Measurements from ENCODE around the gene ZBTB20.
"Not testable (repeated sequence)": the region's sequence is repeated elsewhere in the genome, so short reads cannot be mapped to it uniquely, and the experiment has no call there.

Gene ZBTB20

DNA sequence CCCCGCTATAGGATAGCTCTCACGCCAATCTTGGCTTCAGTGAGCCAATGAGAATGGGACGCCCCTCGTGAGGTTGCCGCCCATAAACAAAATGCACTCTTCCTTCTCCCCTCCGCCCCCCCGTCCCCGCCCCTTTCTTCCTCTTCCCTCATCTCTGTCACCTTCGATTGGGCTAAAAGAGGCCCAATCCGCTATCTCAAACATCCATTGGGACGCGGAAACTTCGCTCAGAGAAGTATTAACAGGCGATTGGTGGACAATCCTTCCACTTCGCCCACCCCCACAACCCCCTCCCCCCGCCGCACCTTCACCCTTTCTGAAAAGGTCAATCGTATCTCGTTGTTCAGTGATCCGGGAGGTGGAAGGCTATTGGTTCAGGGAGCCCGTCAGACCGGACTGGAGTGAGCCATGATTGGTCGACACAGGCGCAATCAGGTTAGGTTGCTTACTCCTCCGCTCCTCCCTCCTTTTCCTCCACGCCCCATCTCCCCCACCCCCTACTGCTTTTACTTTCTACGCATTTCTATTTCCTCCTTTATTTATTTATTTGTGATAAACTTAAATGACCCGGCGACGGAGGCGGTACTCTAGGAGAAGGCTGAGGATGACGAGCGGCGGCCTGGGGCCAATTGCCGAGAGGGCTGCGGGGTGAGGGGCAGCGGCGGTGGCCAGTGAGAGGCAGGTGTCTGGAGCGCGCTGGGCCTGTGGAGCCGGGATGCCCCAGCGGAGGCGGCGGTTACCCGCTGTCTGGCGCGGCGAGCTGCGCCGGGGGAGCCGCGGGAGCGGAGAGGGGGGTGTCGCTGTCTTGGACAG lies 447 bp upstream of the ZBTB20 start:
- DNase-seq, result peak; percentile 99

DNA sequence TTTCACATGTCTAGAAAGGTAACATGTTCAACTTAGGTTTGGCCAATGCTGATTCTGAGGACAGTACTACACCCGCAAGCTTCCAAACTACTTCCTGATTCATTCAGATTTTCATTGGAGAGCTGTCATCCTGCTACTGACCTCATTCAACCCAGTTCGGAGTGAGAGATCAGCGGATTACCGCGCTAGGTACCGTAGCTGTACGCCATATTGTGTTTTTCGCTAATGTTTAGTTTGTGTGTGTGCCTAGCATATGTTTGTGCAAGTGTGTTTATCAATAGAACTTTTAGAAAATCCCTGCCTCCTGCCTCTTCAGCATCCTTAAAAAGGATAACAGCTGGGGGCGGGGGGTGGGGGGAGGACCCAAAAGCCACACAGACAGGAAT lies 1.1 kb downstream of the ZBTB20 start:
- peak; percentile 49 for DNase-seq

DNA sequence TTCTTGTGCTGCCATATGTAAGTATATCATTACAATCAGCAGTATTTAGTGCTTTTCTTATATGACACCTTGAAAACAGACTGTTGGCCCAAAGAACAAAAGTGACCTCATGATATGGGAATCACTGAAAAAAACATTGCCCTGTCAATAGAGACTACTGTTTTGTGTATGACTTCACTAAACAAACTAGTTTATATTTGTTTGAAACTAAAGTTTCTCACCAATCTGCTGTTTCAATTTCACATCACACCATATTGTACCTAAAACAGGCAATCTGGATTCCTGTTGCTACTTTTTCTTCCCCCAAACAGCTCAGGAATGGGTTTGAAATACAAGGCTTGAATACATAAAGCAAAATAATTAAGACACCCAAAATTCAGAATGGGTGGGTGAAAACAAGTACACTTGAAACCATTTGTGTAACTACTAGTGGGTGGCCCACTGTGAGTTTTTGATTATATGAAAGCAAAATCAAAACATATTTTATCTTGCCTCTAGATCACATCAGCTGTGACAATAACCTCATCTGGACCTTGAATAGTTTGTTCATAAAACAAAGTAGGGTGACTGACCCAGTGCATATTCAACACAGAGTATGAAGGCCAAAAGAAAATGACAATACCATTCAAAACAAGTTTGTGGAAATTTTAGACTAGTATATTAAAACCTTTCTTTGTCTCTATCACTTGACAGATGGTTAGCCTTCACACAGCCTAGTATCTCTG lies 5.9 kb downstream of the ZBTB20 start:
- no peak for DNase-seq

DNA sequence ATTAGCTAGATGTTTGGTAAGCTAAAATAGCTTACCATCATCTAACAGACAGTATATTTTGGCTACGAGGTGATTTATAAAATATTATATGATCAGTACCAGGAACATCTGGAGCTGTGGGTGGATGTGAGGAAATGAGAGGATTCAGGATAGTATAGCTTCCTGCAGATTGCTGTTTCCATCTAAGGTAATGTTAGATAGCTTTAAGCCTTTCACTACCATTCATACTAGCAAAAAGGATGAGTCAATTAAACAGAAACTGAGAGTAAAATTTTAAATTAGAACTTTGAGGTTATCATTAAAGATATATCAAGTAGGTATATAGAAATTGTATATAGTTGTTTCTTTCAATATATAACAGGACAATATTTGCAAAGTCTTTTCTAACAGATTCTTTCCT lies 8.0 kb downstream of the ZBTB20 start:
- no peak for DNase-seq

DNA sequence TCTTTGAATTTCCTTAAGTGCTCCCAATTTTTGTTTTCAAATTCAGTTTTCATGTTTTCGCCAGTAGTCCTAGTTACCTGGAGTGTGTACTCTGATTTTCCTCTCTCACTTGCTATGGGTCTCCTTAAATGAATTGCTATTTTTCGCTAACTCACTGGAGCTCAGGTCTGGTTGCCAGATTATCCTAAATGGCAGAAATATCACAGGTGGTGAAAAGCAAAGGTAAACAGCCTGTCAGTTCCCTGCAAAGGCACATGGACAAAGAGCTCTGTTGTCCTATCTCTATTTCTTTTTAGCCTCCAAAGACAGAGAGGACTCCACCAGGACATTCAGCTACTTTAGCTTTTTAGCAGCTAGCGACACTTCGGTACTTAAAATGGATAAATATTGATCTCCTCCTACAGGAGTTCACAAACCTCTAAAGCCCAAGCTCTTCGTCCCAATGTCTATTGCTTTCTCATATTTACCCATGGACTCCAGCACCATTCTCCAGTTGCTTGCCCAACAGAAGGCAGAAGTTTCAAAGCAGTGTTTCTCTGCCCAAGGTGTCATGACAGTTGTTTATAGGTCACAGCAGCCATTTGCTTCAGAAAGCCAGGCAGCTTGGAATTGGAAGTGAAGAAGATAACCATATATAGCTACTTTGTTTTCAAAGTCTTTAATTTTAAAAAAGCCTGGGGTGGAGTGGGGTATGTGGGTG lies 12.3 kb downstream of the ZBTB20 start:
- DNase-seq, result no peak

DNA sequence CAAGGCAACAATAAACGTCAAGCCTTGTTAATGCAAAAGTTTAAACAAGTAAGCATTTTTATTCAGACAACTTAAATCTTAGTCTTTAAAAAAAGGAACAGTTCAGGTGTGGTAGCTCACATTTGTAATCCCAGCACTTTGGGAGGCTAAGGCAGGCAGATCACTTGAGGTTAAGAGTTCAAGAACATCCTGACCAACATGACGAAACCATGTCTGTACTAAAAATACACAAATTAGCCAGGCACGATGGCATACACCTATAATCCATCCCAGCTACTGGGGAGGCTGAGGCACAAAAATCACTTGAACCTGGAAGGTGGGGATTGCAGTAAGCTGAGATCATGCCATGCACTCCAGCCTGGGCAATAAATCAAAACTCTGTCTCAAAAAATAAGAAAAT lies 19.9 kb downstream of the ZBTB20 start:
- no peak for DNase-seq

DNA sequence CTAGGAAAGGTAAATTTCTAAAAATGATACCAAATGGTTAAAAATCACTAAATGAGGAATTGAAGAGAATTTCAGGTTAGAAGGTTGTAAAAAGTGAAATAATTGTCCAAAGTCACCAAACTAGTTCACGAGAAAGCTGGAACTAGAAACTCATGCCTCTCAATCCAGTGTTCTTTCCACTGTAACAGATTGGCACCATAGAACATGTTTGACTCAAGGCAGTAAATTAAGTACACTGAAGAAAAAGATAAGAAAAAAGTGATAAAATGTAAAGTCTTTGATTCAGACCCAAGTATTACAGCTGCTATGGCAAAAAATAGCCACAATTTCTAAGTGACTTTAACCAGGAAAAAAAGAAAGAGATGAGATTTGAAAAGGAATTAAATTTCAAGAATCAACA lies 26.5 kb downstream of the ZBTB20 start:
- no peak for DNase-seq

DNA sequence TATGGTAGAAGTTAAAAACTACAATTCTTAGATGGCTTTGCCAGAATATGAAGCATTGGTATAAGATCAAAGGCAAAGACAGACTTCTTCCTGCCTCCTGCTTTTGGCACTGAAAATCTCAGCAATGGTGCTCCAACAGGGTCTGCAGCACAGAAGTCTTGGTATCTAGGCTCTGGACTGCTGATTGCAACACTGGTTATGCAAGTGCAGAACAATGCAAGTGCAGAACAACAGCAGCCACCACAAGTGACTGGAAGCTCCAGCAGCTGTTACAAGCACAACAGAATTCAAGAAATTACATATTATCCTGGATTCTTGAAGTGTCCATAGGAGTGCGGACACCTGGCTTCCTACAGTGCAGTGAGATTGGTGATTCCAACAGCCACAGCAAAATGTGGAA lies 33.7 kb downstream of the ZBTB20 start:
- no peak for DNase-seq

DNA sequence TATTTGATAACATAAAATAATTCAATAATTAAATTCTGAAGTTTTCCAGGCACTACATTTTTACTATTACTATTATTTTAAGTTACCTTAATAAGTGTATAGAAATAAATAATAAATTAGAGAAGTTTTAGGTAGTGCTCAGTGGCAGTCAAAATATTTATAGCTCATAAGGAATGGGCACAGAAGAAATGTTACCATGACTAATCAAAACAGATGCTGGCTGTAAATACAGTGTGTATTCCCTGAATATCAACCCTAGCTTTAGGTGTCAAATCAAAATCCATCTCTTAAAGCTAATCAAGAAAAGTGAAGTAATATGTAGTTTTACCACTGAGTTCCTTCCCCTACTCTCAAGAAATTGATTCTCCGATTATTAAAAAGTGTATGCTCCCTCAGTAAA lies 35.5 kb downstream of the ZBTB20 start:
- DNase-seq, result no peak

DNA sequence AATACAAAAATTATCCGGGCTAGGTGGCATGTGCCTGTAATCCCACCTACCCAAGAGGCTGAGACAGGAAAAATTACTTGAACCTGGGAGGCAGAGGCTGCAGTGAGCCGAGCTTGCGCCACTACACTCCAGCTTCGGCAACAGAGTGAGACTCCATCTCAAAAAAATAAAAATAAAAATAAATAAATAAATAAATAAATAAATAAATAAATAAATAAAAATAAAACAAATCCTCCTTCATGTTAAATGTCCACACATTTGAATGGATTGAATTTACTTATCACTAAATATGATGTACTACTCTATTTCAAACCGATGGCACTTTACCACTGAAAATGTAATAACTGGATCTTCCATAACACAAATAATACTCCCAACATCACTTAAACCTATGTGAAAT lies 36.3 kb downstream of the ZBTB20 start:
- DNase-seq, result no peak

DNA sequence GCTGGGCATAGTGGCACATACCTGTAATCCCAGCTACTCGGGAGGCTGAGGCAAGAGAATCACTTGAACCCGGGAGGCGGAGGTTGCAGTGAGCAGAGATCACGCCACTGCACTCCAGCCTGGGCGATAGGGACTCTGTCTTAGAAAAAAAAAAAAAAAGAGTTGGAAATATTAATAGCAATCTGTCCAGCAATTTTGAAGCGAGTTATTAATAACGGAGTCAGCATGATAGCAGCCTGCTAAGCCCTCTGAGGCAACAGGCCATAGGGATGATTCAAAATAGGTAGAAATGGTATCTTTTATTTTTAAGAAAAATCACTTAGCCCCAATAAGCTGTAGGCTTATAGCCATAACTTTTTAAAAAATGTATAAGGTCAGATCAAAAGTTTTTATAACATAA lies 37.0 kb downstream of the ZBTB20 start:
- not testable (repeated sequence) for DNase-seq

DNA sequence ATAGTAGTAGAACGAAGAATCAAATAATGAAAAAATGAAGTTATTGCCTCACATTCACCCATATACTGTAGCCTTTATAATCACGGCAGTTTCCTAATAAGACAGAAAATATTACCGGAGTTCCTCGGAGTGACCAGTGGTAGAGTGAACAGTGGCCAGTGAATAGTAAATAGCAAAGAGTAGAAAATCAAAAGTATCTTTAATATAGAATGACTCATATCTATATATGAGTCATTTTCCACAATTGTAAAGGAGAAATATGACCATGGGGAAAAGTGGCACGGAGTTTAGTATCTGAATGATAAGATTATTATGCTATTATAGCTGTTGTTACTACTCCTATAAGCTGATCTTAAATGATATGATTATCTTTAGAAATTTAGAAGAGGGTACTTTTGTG lies 38.5 kb downstream of the ZBTB20 start:
- DNase-seq, result no peak

DNA sequence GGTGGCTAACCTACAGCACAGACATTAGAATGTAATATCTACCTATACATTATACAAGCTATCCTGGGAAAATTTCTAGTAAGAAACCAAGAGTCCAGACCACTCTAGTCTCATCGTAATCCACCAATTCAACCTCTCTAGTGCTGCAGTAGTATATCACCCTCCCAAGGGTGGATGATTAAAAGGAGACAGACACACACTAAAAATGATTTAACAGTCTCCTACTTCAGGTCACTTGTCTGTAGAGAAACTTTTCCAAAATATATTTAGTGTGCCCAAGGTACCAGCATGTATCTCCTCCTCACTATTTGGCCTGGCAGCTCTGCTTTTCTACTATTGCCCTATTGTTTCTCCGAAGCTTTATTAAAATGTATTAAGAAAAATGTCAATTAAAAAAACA lies 45.0 kb downstream of the ZBTB20 start:
- DNase-seq, result no peak

DNA sequence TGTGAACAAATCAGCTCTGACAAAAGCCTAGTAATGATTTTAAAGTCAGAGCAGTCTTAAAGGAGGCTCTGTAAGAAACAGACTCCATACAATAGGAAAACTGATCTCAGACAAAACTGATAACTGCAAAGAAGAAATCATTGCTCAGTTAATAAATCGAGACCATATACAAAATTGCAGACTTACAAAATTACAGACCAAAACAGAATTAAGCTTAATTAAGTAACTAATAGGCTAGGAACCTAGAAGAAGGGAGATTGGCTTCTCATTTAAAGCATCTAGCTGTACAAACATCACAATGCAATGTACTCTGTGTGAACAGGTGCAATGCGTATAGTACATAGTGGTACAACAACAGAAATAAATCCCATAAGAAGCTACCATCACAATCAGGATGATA lies 46.3 kb downstream of the ZBTB20 start:
- DNase-seq, result no peak

DNA sequence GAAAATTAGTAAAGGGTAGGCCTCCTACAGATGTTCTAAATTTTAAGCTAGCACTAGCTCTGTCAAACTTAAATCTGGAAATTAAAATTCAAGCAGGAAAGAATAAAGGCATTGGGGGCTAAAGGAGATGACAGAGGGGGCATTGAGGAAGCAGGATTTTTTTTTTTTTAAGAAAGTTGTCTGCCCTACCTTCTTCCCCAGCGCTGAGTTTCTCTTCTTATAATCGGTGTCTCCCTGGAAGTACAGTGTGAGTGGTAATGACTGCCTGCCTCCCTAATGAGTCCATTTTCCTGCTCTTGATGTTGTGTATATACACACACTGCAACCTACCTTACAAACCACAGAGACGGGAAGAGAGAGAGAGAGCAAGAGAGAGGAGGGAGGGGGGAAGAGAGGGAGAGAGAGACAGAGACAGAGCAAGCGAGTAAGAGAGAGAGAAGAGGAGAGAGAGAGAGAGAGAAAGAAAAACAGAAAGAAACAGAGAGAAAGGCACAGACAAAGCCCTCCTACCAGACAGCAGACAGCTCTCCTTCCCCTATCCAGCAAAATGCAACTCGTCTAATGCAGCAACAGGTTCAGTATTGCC lies 47.0 kb downstream of the ZBTB20 start:
- DNase-seq, result peak; percentile 6

DNA sequence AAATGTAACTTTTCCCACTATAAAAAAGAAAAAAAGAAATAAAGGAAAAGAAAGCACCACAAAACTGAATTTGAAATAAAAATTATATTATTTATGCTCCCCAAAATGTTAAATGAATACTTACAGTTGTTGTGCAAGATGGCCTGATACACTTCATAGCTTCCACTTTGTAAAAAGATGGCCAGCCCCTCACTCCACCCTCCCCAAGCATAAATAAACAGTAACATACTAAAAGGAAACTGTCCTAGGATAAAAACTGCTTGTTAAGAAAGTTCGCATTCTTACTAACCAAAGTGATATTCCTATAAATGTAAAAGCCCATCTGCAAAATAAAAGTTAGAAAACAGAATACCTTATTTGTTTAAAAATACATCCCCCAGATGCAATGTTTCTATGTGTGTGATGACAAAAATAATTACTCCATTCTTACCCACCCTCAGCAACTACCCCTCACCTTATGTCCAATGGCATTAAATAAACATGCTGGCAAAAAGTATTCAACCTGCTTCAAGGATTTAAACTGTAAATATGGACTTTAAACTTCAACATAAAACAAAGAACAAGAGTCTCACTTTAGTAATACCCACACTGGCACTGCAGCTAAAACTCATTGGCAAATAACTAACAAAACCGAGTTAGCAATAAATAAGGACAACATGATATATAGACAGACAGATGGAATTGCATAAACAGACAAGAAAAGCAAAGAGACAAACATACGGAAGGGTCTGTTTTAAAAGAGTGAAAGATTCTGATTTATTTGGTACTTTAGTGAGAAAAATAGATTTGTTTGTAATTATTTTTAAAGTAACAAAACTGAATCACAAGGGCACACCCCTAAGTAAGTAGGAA lies 47.7 kb downstream of the ZBTB20 start:
- DNase-seq, result no peak

DNA sequence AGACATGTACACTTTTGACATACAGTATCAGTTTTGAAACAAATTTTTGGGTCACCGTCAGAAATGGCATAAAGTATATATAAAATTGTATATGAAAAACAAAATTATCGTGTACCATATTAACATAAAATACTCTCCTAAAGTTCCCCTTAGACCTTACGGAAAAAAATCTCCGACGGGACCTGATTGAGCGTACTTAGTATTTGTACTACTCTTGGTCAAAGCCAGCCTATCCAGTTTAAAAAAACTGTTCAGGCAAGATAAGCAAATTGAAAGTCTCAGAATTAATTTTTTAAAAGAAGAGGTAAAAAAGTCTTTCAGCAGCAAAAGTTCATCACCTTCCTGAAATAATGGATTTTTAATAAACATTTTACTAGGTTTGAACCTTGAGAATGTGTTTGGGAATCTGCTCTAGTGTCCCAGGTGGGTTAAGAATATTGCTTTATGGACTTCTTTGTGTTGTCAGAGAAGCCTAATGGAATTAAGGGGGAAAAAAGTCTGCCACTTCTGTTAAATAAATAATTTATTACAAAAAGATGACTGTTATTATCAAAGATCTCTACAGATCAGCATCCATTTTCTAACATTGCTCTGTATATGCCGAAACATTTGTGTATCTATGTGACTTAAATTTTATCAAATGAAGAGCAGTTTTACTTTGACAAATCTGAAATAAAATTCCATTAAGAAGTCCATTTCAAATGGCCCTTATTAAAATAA lies 48.6 kb downstream of the ZBTB20 start:
- no peak for DNase-seq

DNA sequence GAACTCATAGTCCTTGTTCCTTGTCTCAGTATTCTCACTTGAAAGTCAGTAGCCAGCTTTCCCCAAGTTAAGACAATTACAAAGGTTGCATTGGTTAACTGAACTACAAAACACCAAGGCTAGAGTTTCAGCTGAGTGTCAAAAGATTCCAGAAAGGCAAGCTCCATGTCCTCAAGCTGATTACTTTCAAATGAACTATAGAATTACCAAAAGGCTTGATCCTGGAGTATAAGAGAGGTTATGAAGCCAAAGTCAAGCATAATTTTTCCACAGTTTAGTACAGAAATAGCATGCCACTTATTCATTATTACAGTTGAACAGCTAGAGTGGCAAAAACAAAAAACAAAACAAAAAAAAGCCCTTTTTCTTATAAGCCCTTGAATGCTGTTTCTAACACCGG lies 51.9 kb downstream of the ZBTB20 start:
- DNase-seq, result no peak

DNA sequence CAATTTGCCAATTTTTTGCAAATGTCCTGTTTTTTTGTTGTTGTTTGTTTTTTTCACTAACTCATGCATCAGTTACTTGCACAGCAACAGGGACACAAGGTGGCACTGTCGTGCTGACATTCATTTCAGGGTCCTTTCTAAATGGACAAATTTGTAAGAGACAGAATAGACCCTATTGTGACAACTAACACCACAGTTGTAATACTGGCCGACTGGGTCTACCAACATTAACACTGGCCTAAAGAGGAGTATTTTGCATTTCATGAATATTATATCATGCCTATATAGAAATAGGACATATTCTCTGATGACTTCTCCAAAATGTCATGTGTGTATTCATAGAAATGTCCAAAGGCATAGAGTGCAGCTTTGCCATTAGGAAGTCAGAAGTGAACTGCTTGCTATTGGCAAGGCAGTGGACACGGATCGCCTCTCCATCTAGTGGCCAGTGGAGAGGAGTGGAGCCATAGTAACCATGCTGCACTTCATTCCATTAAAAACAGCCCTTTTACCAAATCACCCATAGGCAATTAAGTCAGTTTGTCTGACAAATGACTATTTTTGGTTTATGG lies 54.8 kb downstream of the ZBTB20 start:
- DNase-seq, result peak; percentile 62

DNA sequence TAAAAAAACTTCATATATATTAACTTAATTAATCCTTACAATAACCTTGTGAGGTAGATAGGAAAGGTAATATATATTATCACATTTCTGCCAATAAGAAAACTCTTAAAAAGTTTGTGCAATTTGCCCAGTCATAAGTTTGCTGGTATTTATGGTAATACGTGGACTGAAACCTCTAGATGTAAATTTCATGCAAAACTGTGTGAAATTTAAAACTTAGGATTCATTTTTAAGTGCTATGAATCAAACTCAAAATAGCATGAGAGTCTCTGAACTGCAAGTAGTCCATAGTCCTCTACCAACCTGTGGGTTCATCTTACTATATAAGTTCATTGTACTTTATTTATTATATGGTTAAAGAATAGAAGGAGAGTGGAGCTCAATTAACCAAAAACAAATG lies 56.4 kb downstream of the ZBTB20 start:
- DNase-seq, result no peak

DNA sequence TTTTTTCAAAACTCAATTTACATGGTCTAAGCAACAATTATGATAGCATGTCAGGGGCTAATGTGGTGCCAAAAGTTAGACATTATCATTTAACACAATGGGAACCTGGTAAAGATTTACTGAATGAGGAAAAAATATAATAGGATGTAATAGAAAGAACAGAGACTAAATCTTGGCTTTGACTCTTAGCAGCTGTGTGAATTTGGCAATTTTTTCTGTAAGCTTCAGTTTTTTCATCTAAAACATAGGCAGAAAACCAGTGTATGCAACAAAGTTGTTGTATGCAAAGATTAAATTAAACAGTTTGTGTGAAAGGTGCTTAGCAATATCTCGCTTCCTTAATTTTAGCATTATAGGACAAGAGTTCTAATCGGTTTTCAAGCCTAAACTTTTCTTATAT lies 57.6 kb downstream of the ZBTB20 start:
- DNase-seq, result no peak

DNA sequence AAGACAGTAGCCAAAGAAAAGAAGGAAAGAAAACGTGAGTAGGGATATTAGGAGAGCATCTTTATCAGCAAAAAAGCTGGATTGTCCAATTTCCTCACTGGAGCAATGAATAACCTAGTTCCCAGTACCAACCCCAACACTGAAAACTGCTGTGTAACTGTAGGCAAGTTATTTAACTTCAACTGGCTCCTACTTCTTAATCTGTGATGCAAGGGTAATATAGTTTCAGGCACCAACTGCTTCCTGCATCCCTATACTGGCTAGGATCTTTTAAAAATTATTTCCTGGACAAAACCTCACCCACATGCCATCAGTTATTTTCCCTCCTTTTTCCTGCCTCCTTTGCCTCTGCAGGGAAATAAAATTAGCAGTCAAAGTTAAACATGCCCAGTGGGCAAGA lies 59.6 kb downstream of the ZBTB20 start:
- no peak for DNase-seq

Data from stimulated activated CD4-positive, alpha-beta T cell treated with anti-CD3 and anti-CD28 coated beads, Interleukin-4, amount 100 ng/mL, for 24 hours (primary cell).